HepG2 (cell line): ENCODE data around the gene SAP25. TPM values are rescaled to one million over a fixed set of nuclear protein-coding genes. Genes with fewer than 3 reads are reported as not detected.
A peak's percentile ranks its signal among the peaks of the same experiment; 100 is the strongest.

Experiments
- BORCS8-MEF2B ChIP-seq: sonication (generic); formaldehyde crosslinking; IDR thresholded peaks from 2 replicates; pipeline ENCODE4 v1.8.0; 2022; ENCODE audit warnings: mild to moderate bottlenecking, missing genetic modification reagents
- HOXA5 ChIP-seq: sonication (generic); formaldehyde crosslinking; IDR thresholded peaks from 2 replicates; pipeline ENCODE4 v1.4.0; 2020; ENCODE audit warnings: missing genetic modification reagents
- JUND ChIP-seq: sonication (generic); formaldehyde crosslinking; IDR thresholded peaks from 2 replicates; pipeline ENCODE4 v1.8.0; 2022; ENCODE audit warnings: mild to moderate bottlenecking, missing genetic modification reagents
- KDM5B ChIP-seq: sonication (generic); formaldehyde crosslinking; IDR thresholded peaks from 2 replicates; pipeline ENCODE4 v1.4.0; 2020; ENCODE audit warnings: missing genetic modification reagents, mild to moderate bottlenecking, borderline replicate concordance
- KLF6 ChIP-seq: IDR thresholded peaks from 2 replicates; pipeline ENCODE4 v1.8.0; 2016; ENCODE audit warnings: missing biosample characterization, missing genetic modification reagents
- MAZ ChIP-seq, 2 experiments: sonication (generic) in 1 of 2; formaldehyde crosslinking in 1 of 2; IDR thresholded peaks; 2 replicates each; pipeline versions ENCODE4 v1.5.0 to v1.6.1; 2012 to 2020; ENCODE audit warnings: low read depth in 2 of 2, mild to moderate bottlenecking in 2 of 2, borderline replicate concordance in 1 of 2, improper control_type of control experiment in 1 of 2, low read length in 1 of 2, missing genetic modification reagents in 1 of 2, moderate library complexity in 1 of 2
- MEIS2 ChIP-seq: sonication (generic); formaldehyde crosslinking; IDR thresholded peaks from 2 replicates; pipeline ENCODE4 v1.9.0; 2021; ENCODE audit warnings: mild to moderate bottlenecking, missing genetic modification reagents
- PTBP1 ChIP-seq: fragments of 200-400 bp; formaldehyde crosslinking; IDR thresholded peaks from 2 replicates; pipeline ENCODE4 v1.6.1; 2018; ENCODE audit warnings: low read length, low read depth; ENCODE audit not compliant: poor library complexity, severe bottlenecking
- ZC3H13 ChIP-seq: sonication (generic); formaldehyde crosslinking; IDR thresholded peaks from 2 replicates; pipeline ENCODE4 v1.8.1; 2023; ENCODE audit warnings: mild to moderate bottlenecking, missing genetic modification reagents, moderate library complexity
- ZNF160 ChIP-seq: sonication (generic); formaldehyde crosslinking; IDR thresholded peaks from 2 replicates; pipeline ENCODE4 v1.8.0; 2022; ENCODE audit warnings: mild to moderate bottlenecking, inconsistent platforms, missing genetic modification reagents
- ZNF264 ChIP-seq: sonication (generic); formaldehyde crosslinking; IDR thresholded peaks from 2 replicates; pipeline ENCODE4 v1.4.0; 2020; ENCODE audit warnings: missing genetic modification reagents
- ZNF354B ChIP-seq: sonication (generic); formaldehyde crosslinking; IDR thresholded peaks from 2 replicates; pipeline ENCODE4 v1.8.0; 2022; ENCODE audit warnings: mild to moderate bottlenecking, missing genetic modification reagents
- ZNF383 ChIP-seq: sonication (generic); formaldehyde crosslinking; IDR thresholded peaks from 2 replicates; pipeline ENCODE4 v1.4.0; 2020; ENCODE audit warnings: missing genetic modification reagents, mild to moderate bottlenecking, borderline replicate concordance
- ZNF441 ChIP-seq: sonication (generic); formaldehyde crosslinking; IDR thresholded peaks from 2 replicates; pipeline ENCODE4 v1.7.0; 2021; ENCODE audit warnings: missing genetic modification reagents, borderline replicate concordance
- ZNF749 ChIP-seq: sonication (generic); formaldehyde crosslinking; IDR thresholded peaks from 2 replicates; pipeline ENCODE4 v1.8.0; 2022; ENCODE audit warnings: mild to moderate bottlenecking, missing genetic modification reagents, moderate library complexity, borderline replicate concordance
- ZNF75D ChIP-seq: sonication (generic); formaldehyde crosslinking; IDR thresholded peaks from 2 replicates; pipeline ENCODE4 v1.8.1; 2023; ENCODE audit warnings: missing genetic modification reagents, mild to moderate bottlenecking, borderline replicate concordance
- ZNF788 ChIP-seq: sonication (generic); formaldehyde crosslinking; IDR thresholded peaks from 2 replicates; pipeline ENCODE4 v1.5.0; 2020; ENCODE audit warnings: mild to moderate bottlenecking, missing genetic modification reagents, borderline replicate concordance
- ZSCAN21 ChIP-seq: sonication (generic); formaldehyde crosslinking; IDR thresholded peaks from 2 replicates; pipeline ENCODE4 v1.8.0; 2022; ENCODE audit warnings: mild to moderate bottlenecking, missing genetic modification reagents, moderate library complexity, borderline replicate concordance
- polyA plus RNA-seq, 8 experiments: library from polyadenylated mRNA; depleted of rRNA in 3 of 8; stranded (reverse) in 7 of 8; unstranded in 1 of 8; fragments of >200 nt; fragmentation: Illumina TruSeq in 4 of 8; extraction: Trizol in 4 of 8; gene quantifications; 2 replicates each; pipeline versions ENCODE4 v1.2.1 to v1.2.3, GENCODE V29; 2011 to 2016; ENCODE audit warnings: low read depth in 4 of 8, missing spikeins in 1 of 8, mixed read lengths in 1 of 8; ENCODE audit not compliant: insufficient read depth in 1 of 8
- total RNA-seq, 5 experiments: library from RNA; depleted of rRNA; stranded (reverse); fragments of >200 nt; fragmentation: Illumina TruSeq; extraction: Trizol; gene quantifications; 2 replicates each; pipeline ENCODE4 v1.2.3, GENCODE V29; 2016; ENCODE audit warnings: low read depth in 1 of 5
- TF ChIP-seq, protein P1 (sequence below): sonication (generic); formaldehyde crosslinking; IDR thresholded peaks from 2 replicates; pipeline ENCODE4 v1.4.0; 2020; ENCODE audit warnings: mild to moderate bottlenecking, missing genetic modification reagents
- TF ChIP-seq, protein P2 (sequence below): sonication (generic); formaldehyde crosslinking; IDR thresholded peaks from 2 replicates; pipeline ENCODE4 v1.8.1; 2023; ENCODE audit warnings: mild to moderate bottlenecking, missing genetic modification reagents
- TF ChIP-seq, protein P3 (sequence below): sonication (generic); formaldehyde crosslinking; IDR thresholded peaks from 2 replicates; pipeline ENCODE4 v1.5.1; 2020; ENCODE audit warnings: missing genetic modification reagents, mild to moderate bottlenecking, borderline replicate concordance
- TF ChIP-seq, protein P4 (sequence below): sonication (generic); formaldehyde crosslinking; IDR thresholded peaks from 2 replicates; pipeline ENCODE4 v1.5.0; 2020; ENCODE audit warnings: mild to moderate bottlenecking, missing genetic modification reagents, moderate library complexity

The SAP25 gene
- total and polyA plus RNA-seq, 2 of the 13 experiments (the other 11 are each of a cell fraction or from before 2014, with no cell fraction given): 0.15 to 0.20 TPM

DNA sequence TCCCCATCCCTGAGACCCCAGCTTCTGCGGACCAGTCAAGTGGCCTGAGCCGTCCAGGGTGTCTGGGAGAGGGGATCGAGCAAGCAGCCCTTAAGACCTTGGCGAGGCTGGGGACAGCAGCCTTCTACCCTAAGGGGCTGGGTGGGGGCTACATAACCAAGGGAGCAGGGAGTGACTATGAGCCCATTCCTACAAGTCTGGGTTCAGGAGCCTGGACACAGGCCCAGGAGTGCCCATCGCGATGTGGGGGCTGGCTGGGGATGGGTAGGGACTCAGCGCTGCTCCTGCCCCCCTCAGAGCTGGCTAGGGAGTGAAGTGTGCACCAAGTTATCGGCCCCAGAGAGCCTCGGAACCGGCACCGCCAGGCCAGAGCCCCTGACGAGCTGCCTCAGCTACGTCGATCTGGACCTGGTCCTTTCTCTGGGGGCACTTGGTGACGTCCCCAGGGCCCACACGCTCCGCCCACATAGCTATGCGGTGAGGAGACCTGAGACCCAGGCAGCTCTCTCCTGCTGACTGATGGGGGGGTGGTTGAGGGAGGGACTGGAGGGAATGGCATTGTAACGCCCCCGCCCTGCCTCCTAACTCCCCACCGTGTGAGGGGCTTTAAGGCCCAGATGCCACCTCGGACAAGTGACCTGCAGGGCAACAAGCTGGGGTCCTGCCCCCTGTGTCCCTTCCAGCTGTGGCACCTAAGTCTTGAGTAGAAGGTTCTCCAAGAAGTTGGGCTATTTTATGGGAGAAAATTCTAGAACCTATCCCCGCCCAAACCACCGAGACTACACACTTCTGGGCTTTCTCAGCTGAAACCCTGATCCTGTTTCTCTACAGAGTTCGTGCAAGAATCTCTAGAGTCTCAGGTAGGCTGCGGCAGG, 2.5 kb downstream of the SAP25 start (continued):
- TF ChIP-seq ZNF354B (CRISPR knock-in tag): no peak; the same call in 1 of the 2 replicates
- 0 out of 2 replicates have a peak, but pooled peaks have one; percentile 51 for TF ChIP-seq ZNF749
- no peak for TF ChIP-seq ZNF264 (CRISPR knock-in tag)
- 0 out of 2 replicates have a peak, but pooled peaks have one; percentile 41 for TF ChIP-seq ZNF160
- TF ChIP-seq ZNF441 (CRISPR knock-in tag): 0 out of 2 replicates have a peak, but pooled peaks have one; percentile 5
- peak; percentile 95 for TF ChIP-seq MAZ (IDR thresholded peaks at IDR 0.05; ENCODE audit: borderline replicate concordance, low read depth, low read length)
- peak; percentile 64 for TF ChIP-seq MAZ (CRISPR knock-in tag; IDR thresholded peaks at IDR 0.05; ENCODE audit: low read depth)
- TF ChIP-seq HOXA5 (CRISPR knock-in tag): 0 out of 2 replicates have a peak, but pooled peaks have one; percentile 44
- TF ChIP-seq ZNF75D (CRISPR knock-in tag): no peak
- TF ChIP-seq, protein P1, sequence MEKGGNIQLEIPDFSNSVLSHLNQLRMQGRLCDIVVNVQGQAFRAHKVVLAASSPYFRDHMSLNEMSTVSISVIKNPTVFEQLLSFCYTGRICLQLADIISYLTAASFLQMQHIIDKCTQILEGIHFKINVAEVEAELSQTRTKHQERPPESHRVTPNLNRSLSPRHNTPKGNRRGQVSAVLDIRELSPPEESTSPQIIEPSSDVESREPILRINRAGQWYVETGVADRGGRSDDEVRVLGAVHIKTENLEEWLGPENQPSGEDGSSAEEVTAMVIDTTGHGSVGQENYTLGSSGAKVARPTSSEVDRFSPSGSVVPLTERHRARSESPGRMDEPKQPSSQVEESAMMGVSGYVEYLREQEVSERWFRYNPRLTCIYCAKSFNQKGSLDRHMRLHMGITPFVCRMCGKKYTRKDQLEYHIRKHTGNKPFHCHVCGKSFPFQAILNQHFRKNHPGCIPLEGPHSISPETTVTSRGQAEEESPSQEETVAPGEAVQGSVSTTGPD (CRISPR knock-in tag): no peak
- peak; percentile 52; the same call in 1 of the 2 replicates for TF ChIP-seq KDM5B (CRISPR knock-in tag)
- peak; percentile 92 for TF ChIP-seq PTBP1
- no peak for TF ChIP-seq BORCS8-MEF2B (CRISPR knock-in tag)
- no peak for TF ChIP-seq ZNF383 (CRISPR knock-in tag)
- TF ChIP-seq, protein P2, sequence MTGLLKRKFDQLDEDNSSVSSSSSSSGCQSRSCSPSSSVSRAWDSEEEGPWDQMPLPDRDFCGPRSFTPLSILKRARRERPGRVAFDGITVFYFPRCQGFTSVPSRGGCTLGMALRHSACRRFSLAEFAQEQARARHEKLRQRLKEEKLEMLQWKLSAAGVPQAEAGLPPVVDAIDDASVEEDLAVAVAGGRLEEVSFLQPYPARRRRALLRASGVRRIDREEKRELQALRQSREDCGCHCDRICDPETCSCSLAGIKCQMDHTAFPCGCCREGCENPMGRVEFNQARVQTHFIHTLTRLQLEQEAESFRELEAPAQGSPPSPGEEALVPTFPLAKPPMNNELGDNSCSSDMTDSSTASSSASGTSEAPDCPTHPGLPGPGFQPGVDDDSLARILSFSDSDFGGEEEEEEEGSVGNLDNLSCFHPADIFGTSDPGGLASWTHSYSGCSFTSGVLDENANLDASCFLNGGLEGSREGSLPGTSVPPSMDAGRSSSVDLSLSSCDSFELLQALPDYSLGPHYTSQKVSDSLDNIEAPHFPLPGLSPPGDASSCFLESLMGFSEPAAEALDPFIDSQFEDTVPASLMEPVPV (CRISPR knock-in tag): peak; percentile 44; the same call in 1 of the 2 replicates
- TF ChIP-seq, protein P3, sequence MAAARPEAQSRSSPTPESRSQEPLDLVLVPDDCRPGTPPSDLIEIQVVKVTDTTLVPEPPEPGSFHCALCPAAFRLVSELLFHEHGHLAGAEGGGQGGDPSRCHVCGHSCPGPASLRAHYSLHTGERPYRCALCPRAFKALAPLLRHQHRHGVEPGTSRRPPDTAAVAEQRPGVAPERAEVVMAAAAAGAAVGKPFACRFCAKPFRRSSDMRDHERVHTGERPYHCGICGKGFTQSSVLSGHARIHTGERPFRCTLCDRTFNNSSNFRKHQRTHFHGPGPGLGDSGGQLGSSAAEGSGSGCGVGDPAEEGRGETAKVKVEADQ (CRISPR knock-in tag): 0 out of 2 replicates have a peak, but pooled peaks have one; percentile 56
- no peak for TF ChIP-seq ZNF788 (CRISPR knock-in tag)
- peak; percentile 15; the same call in 1 of the 2 replicates for TF ChIP-seq ZSCAN21
- no peak for TF ChIP-seq JUND (CRISPR knock-in tag)
- TF ChIP-seq KLF6 (CRISPR knock-in tag): no peak
- TF ChIP-seq ZC3H13 (CRISPR knock-in tag): peak; percentile 34; the same call in 1 of the 2 replicates
- TF ChIP-seq, protein P4, sequence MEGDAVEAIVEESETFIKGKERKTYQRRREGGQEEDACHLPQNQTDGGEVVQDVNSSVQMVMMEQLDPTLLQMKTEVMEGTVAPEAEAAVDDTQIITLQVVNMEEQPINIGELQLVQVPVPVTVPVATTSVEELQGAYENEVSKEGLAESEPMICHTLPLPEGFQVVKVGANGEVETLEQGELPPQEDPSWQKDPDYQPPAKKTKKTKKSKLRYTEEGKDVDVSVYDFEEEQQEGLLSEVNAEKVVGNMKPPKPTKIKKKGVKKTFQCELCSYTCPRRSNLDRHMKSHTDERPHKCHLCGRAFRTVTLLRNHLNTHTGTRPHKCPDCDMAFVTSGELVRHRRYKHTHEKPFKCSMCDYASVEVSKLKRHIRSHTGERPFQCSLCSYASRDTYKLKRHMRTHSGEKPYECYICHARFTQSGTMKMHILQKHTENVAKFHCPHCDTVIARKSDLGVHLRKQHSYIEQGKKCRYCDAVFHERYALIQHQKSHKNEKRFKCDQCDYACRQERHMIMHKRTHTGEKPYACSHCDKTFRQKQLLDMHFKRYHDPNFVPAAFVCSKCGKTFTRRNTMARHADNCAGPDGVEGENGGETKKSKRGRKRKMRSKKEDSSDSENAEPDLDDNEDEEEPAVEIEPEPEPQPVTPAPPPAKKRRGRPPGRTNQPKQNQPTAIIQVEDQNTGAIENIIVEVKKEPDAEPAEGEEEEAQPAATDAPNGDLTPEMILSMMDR (CRISPR knock-in tag): peak; percentile 25; the same call in 1 of the 2 replicates
- TF ChIP-seq MEIS2 (CRISPR knock-in tag): 0 out of 2 replicates have a peak, but pooled peaks have one; percentile 37
